Peyer's patch (tissue), 4 donors: ENCODE measurements around the gene DCLK2.

Experiments used
- POLR2A ChIP-seq, 2 donors: fragments of 450-650 bp; IDR thresholded peaks; one replicate each; pipeline ENCODE4 v1.5.1; 2017; ENCODE audit warnings: antibody characterized with exemption in 2 of 2, mild to moderate bottlenecking in 2 of 2, moderate library complexity in 2 of 2
- TF ChIP-seq, protein P1 (sequence below), 6 experiments: fragments of 450-650 bp in 4 of 6; fragments of 200-600 bp in 2 of 6; sonication (generic) in 1 of 6; IDR thresholded peaks; one replicate each; pipeline ENCODE4 v1.5.1; 2017 to 2019; ENCODE audit warnings: antibody characterized with exemption in 6 of 6, mild to moderate bottlenecking in 3 of 6, moderate library complexity in 1 of 6

GRCh38 chr4:150237110-150237872, 159.0 kb downstream of the DCLK2 start:
- TF ChIP-seq, protein P1, sequence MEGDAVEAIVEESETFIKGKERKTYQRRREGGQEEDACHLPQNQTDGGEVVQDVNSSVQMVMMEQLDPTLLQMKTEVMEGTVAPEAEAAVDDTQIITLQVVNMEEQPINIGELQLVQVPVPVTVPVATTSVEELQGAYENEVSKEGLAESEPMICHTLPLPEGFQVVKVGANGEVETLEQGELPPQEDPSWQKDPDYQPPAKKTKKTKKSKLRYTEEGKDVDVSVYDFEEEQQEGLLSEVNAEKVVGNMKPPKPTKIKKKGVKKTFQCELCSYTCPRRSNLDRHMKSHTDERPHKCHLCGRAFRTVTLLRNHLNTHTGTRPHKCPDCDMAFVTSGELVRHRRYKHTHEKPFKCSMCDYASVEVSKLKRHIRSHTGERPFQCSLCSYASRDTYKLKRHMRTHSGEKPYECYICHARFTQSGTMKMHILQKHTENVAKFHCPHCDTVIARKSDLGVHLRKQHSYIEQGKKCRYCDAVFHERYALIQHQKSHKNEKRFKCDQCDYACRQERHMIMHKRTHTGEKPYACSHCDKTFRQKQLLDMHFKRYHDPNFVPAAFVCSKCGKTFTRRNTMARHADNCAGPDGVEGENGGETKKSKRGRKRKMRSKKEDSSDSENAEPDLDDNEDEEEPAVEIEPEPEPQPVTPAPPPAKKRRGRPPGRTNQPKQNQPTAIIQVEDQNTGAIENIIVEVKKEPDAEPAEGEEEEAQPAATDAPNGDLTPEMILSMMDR (IDR thresholded peaks at IDR 0.05) = no peak
- TF ChIP-seq POLR2A (IDR thresholded peaks at IDR 0.05) = no peak
